ACC112 (cell line): ENCODE results near the gene ORC1.

ENCODE experiments used
- H2AFZ ChIP-seq: fragments of 200-600 bp; sonication (generic); one replicate; pipeline ENCODE4 v1.6.0; 2017; ENCODE audit warnings: antibody characterized with exemption, low read length; ENCODE audit not compliant: unreplicated experiment
- H3K27ac ChIP-seq: fragments of 200-600 bp; sonication (generic); 2 replicates; pipeline ENCODE4 v1.5.1; 2014; ENCODE audit warnings: low read depth, mild to moderate bottlenecking, antibody characterized with exemption, low read length, moderate library complexity
- H3K27me3 ChIP-seq: fragments of 200-600 bp; sonication (generic); 2 replicates; pipeline ENCODE4 v1.6.1; 2014; ENCODE audit warnings: mild to moderate bottlenecking, antibody characterized with exemption, low read length, moderate library complexity, mixed read lengths; ENCODE audit not compliant: insufficient read depth
- H3K36me3 ChIP-seq: fragments of 200-600 bp; sonication (generic); 2 replicates; pipeline ENCODE4 v1.6.1; 2016; ENCODE audit warnings: mild to moderate bottlenecking, antibody characterized with exemption, low read length, moderate library complexity, mixed read lengths; ENCODE audit not compliant: insufficient read depth
- H3K4me1 ChIP-seq: fragments of 200-600 bp; sonication (generic); one replicate; pipeline ENCODE4 v1.6.1; 2016; ENCODE audit warnings: low read length, mixed read lengths; ENCODE audit not compliant: insufficient read depth, unreplicated experiment, control insufficient read depth
- H3K4me3 ChIP-seq: fragments of 200-600 bp; sonication (generic); 2 replicates; pipeline ENCODE4 v1.5.1; 2014; ENCODE audit warnings: mild to moderate bottlenecking, low read depth, low read length
- H3K79me2 ChIP-seq: fragments of 200-600 bp; sonication (generic); one replicate; pipeline ENCODE4 v1.6.0; 2016; ENCODE audit warnings: low read length; ENCODE audit not compliant: control insufficient read depth, unreplicated experiment, insufficient read depth

Gene ORC1

GRCh38 chr1:52360595-52360968, 43.6 kb downstream of the ORC1 start:
- peaks cover 32% of the 10 kb centered on the region; the same call in 1 of the 2 replicates for H3K36me3 ChIP-seq

DNA sequence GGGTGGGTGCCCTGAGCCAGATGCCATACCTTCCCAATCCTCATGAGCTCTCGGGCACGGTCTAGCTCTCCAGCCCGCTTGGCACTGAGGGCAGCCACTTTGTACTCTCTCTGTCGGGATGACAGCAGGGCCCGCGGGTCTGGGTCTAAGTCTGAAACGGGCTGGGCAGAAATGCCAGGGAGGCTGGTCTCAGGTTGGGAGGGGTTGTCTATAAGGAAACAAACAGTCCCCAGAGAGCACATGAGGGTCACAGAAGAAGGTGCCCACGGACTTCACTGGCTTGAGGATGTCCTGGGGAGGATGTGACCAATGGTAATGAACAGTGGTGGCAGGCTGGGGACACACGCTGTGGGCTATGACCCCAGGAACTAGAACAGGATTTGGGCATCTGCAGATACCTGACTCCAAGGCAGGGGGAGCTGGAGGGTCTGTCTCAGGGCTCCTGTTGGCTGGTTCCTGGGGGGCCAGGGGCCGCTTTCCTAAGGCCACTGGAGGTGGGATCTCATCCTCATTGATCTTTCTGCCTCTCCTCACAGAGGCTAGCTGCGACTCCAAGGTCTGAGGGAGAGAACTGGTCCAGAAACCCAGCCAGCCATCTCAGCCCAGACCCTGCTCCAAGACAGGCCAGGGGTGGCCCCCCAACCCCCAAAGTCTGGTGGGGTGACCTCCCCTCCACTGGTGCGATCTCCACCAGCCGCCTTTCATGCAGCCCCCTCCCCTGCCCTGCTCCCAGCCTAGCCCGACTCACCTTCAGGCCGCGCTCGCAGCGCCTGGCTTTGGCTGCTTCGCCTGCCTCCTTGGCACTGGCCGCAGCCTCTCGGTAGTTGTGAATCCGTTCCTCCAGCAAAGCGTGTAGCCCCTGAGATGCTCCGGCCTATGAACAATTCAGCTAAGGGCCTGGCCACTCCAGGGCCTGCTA, 44.3 kb downstream of the ORC1 start:
- H3K4me1 ChIP-seq: peaks cover 13% of the 10 kb centered on the region
- no peaks in the 10 kb centered on the region for H3K27me3 ChIP-seq
- no peak overlapping the region for H3K27ac ChIP-seq
- no peak overlapping the region for H3K4me3 ChIP-seq
- H2AFZ ChIP-seq: no peak overlapping the region
- peaks cover 34% of the 10 kb centered on the region; the same call in 1 of the 2 replicates for H3K36me3 ChIP-seq
- H3K79me2 ChIP-seq: peaks cover 22% of the 10 kb centered on the region

More at GRCh38 chr1:52360595-52360968, 43.6 kb downstream of the ORC1 start:
- H3K27ac ChIP-seq: no peak overlapping the region
- H3K79me2 ChIP-seq: peaks cover 27% of the 10 kb centered on the region
- peaks cover 15% of the 10 kb centered on the region for H3K4me1 ChIP-seq
- H2AFZ ChIP-seq: no peak overlapping the region
- H3K27me3 ChIP-seq: no peaks in the 10 kb centered on the region
- H3K4me3 ChIP-seq: no peak overlapping the region

GRCh38 chr1:52358851-52359497, 45.2 kb downstream of the ORC1 start:
- Histone ChIP-seq H3K27ac (no peak overlapping the region), H2AFZ (no peak overlapping the region), H3K36me3 (peaks cover 38% of the 10 kb centered on the region; the same call in 1 of the 2 replicates)

DNA sequence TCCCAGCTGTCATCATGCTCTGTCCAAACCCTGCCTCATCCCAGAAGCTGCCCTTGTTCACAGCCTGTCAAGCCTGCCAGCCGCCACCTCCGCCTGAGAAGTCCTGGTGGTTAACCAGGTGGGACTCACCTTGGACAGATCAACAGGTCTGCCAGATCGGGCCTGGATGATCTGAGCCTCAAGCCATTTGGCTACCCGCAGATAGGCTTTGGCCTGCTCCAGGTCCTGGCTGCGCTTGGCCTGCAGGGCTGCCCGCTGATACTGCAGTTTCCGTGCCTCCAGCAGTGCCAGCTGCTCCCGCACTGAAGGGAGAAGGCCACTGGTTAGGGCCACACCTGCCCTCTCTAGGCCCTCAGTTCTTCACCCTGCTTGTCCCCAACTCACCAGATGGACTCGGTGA, 46.8 kb downstream of the ORC1 start:
- Histone ChIP-seq H3K4me1 (no peaks in the 10 kb centered on the region), H3K27me3 (no peaks in the 10 kb centered on the region), H3K36me3 (peaks cover 39% of the 10 kb centered on the region; the same call in 1 of the 2 replicates), H3K79me2 (no peaks in the 10 kb centered on the region), H3K4me3 (no peak overlapping the region), H2AFZ (no peak overlapping the region), H3K27ac (no peak overlapping the region)

More at GRCh38 chr1:52358851-52359497, 45.2 kb downstream of the ORC1 start:
- peaks cover 12% of the 10 kb centered on the region for H3K79me2 ChIP-seq
- no peaks in the 10 kb centered on the region for H3K27me3 ChIP-seq
- H3K4me3 ChIP-seq: no peak overlapping the region
- H3K4me1 ChIP-seq: peaks cover 3% of the 10 kb centered on the region

- H3K79me2 ChIP-seq: no peaks in the 10 kb centered on the region
- no peaks in the 10 kb centered on the region for H3K4me1 ChIP-seq
- H3K27me3 ChIP-seq: no peaks in the 10 kb centered on the region
- H3K4me3 ChIP-seq: no peak overlapping the region
- H3K36me3 ChIP-seq: peaks cover 39% of the 10 kb centered on the region; the same call in 1 of the 2 replicates
- H3K27ac ChIP-seq: no peak overlapping the region
- H2AFZ ChIP-seq: no peak overlapping the region
Observed at GRCh38 chr1:52356818-52357355, 47.3 kb downstream of the ORC1 start.

- Histone ChIP-seq H3K27ac (no peak overlapping the region), H3K4me1 (no peaks in the 10 kb centered on the region), H3K79me2 (no peaks in the 10 kb centered on the region), H3K4me3 (no peak overlapping the region), H3K36me3 (peaks cover 39% of the 10 kb centered on the region; the same call in 1 of the 2 replicates), H3K27me3 (no peaks in the 10 kb centered on the region), H2AFZ (no peak overlapping the region)
Observed at GRCh38 chr1:52355847-52356505, 48.2 kb downstream of the ORC1 start.

GRCh38 chr1:52355436-52355835, 48.8 kb downstream of the ORC1 start:
- Histone ChIP-seq H3K79me2 (no peaks in the 10 kb centered on the region), H2AFZ (no peak overlapping the region), H3K27me3 (no peaks in the 10 kb centered on the region), H3K4me1 (no peaks in the 10 kb centered on the region), H3K4me3 (no peak overlapping the region), H3K27ac (no peak overlapping the region), H3K36me3 (peaks cover 38% of the 10 kb centered on the region; the same call in 1 of the 2 replicates)

DNA sequence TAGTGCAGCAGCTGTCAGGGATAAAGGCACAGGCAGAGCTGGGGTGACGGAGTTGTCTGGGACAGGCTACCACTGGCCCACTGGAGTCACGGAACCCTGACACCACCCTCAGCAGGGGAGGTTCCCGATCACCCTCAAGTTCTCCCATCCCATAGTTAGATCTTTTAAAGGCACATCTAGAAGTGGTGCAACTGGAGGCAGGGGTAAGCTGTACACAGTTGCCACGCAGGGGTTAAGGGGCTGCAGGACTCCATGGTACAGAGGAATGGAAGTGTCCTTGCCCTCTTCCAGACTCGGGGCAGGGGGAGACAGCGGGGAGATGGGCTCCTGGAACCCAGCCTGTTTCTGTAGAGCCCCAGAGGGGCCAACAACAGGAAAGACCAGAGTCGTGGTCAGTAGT, 51.5 kb downstream of the ORC1 start:
- no peak overlapping the region for H2AFZ ChIP-seq
- no peaks in the 10 kb centered on the region for H3K79me2 ChIP-seq
- no peaks in the 10 kb centered on the region for H3K4me1 ChIP-seq
- no peaks in the 10 kb centered on the region for H3K27me3 ChIP-seq
- no peak overlapping the region for H3K27ac ChIP-seq
- no peak overlapping the region for H3K4me3 ChIP-seq
- H3K36me3 ChIP-seq: peaks cover 26% of the 10 kb centered on the region; the same call in 1 of the 2 replicates

DNA sequence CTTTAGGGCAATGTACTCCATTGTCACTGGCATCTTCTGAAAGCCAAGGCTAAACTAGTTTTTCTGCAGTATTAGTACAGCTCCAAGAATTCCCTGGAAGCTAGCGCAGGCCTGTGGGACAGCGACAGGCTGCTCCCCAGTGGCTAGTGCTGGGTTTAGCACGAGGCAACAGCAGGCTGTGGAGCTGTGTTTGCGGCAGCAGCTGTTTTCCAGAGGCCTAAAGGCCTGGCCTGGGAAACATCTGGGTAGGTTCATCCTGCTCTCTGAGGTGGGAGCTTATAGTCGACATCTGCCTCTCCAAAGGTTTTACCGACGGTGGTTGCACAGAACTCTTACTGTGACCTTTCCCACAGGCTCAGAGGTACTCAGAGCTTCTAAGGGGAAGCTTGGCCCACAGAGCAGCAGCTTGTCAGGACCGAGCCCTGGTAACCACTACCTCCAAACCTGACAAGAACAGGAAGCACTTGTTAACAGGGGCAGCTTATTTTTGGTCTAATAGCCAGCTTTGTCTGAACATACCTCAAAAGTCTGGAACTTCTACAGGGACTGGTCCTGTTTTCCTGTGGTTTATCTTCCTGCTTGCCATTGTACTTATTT, 55.4 kb downstream of the ORC1 start:
- Histone ChIP-seq H3K79me2 (no peaks in the 10 kb centered on the region), H3K36me3 (peaks cover 4% of the 10 kb centered on the region; the same call in 1 of the 2 replicates), H3K27ac (no peak overlapping the region), H3K4me3 (no peak overlapping the region), H3K27me3 (no peaks in the 10 kb centered on the region), H3K4me1 (no peaks in the 10 kb centered on the region), H2AFZ (no peak overlapping the region)

DNA sequence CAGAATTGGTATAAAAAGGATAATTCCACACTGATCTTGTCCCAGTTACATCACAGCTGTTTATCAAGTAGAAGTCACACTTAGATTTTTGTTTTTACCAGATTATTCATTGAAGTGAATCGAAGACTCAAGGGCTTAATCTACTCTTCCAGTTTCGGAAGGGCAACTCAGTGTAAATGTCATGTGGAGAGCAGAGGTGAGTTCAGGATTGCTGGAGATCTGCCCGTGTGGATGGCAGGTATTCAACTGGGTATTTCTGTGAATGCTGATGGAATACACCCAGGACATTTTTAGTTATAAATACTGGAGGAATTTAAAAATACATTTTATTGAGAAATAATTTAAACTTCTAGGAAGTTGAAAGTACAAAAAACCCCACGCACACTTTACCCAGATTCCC, 57.6 kb downstream of the ORC1 start:
- Histone ChIP-seq H3K4me3 (no peak overlapping the region), H3K27ac (no peak overlapping the region), H2AFZ (no peak overlapping the region), H3K79me2 (no peaks in the 10 kb centered on the region), H3K27me3 (no peaks in the 10 kb centered on the region), H3K4me1 (no peaks in the 10 kb centered on the region), H3K36me3 (no peaks in the 10 kb centered on the region)
